NCI-H128 (cell line): Measurements from ENCODE around the gene RPTOR.
"Not testable (repeated sequence)": the region's sequence is repeated elsewhere in the genome, so short reads cannot be mapped to it uniquely, and the experiment has no call there.

Source experiments
- DNase-seq: peaks from one replicate; lab custom pipeline; 2025; ENCODE audit not compliant: unreplicated experiment; lab: John Stamatoyannopoulos, UW

Gene RPTOR

DNA sequence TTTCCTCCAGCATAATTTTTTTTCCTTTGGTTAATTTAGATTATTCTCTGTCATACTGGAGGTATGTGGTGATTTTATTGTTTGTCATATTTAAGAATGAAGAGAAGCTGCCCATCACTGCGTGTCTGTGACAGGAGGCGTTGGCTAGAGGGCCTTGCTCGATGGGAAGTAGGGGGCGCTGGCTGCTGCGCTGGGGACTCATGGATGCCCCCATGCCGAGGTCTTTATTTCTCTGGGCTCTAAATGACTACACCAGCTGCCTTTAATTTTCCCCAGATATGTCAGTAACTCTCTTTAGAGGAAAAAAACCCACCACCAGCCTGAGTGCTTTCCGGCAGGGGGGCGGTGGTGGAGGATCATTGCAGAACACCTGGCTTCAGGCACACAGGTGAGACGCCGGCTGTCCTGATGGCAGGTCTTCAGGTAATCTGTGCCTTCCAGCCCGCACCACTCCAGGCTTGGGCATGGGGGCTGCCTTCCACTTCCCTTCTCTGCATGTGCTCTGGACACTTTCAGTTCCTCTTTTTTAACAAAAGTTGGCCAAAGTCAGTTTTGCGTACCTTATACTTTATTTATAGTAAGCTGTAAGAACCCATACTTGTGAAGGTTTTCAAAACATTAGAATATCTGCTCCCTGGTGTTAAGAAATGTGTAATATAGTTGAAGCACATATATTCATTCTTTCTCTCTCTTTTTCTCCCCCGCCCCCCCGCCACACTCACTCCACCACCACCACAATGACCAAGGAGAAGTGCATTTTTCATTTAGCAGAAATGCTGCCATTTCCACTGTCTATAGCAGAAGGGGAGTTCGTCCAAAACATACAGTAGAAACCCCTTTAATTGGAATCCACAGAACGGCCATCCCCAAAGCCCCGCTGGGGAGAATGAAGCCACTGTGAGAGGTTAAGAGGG lies 192.7 kb downstream of the RPTOR start:
- no peak for DNase-seq

DNA sequence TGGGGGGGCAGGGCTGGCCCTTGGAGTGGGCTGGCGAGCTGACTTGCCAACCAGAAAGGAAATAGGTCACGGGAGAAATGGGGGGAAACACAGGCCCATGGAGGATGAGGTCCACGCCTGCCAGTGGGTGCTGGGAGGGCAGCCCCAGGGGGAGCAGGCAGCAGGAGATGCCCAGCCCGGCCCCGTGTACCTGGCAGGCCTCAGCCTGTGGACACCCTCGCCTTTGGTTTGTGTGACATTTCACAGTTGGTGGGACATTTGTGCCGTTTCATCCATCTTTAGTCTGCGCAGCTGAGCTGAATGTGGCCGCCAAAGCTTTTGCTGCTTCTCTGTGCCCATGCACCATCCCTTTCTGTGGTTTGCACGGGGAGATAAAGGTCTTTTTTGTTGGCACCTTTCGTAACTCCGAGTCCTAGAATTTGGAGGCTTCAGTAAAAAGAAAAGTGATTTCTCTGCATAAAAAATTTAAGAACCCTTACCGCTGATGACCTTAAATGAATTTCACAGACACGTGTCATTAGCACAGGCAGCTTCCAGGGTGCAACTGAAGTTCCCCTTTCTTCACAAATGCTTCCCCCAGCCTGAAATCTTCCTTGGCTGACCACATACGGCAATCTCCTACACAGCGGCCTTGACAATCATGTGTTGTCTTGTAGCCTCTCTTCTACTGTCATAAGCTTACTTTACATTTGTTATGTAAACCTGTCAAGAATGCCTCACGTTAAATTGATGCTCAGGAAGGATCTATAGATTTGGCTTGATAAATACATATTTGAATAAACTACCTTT lies 193.6 kb downstream of the RPTOR start:
- no peak for DNase-seq

DNA sequence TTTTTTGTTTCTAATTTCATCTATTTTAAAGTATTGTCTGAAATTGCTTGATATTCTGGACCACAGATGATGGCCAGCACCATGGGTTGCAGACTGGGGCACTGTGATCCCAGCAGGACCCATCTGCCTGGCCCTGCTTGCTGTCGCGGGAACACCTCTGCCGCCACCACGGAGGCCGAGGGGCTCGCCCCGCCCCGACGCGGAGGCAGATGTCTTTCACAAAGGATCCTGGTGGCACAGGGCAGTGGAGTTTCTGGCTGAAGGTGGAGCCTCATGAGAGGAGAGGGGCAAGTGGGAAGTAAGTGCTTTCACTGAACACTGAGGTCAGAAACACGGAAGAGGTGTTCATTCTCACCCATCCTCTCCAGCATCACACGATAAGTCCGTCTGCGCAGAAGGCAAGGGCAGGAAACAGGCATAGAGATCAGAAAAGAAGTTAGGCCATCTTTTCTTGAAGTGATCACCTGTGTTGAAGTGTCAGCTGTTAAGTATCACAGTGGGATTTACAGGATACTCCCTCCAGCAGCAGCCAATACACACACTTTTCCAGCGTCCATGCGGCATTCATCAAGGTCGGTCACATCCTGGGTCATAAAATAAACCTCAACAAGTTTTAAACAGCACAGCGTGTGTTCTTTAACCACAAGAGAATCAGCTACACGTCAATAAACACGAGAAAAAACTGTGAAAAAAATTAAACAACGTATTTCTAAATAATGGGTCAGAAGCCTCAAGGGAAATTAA lies 194.5 kb downstream of the RPTOR start:
- DNase-seq = no peak

DNA sequence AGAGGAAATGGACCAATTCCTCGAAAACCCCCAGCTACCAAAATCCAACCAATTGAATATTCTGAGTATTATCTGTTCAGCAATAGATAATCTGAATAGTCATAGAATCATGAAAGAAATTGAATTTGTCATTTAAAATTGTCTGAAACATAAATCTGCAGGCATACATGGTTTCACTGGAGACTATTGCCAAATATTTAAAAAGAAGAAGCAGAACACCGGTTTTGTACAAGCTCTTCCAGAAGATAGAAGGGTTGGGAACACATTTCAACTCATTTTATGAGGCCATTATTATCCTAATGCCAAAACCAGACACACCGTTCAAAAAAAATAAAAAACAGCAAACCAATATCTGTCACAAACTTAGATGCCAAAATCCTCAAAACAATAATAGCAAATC lies 195.5 kb downstream of the RPTOR start:
- DNase-seq = no peak

DNA sequence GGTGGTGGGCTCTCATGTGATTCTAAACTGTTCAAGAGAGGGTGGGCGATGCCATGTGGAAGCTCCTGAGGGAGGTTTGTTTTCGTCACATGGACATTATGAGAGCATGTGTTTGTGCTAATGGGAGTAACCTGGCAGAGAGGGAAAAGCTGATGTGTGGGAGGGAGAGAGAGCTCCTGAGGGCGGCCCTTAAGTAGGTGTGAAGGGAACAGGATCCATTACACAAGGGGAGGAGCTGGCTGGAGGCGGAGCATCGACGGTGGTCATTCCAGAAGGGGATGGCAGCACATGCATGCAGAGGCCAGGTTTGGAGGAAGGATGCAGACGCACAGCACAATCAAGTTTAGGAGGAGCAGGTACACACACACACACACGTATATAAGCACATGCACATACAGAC lies 197.5 kb downstream of the RPTOR start:
- no peak for DNase-seq

DNA sequence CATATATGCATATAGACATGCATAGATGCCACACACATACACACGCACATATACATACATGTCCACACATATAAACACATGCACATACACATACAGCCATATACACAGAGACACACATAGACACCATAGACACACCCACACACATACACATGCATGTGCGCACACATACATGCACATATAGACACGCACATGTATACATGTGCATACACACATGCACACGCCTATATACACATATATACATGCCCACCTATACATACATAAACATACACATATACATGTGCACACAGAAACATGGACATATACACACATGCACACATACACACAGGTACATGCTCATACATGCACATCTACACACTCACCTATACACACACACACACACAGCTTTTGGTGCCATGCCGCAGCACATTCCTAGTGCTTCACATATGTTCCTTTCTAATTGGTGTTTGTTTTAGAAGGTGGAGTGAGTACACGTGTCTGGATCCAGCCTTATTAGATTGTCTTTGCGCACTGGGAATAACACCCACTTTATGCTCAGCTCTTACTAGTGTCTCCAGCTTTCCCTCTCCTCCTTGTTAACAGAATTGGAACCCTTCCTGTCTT lies 198.0 kb downstream of the RPTOR start:
- DNase-seq = no peak

DNA sequence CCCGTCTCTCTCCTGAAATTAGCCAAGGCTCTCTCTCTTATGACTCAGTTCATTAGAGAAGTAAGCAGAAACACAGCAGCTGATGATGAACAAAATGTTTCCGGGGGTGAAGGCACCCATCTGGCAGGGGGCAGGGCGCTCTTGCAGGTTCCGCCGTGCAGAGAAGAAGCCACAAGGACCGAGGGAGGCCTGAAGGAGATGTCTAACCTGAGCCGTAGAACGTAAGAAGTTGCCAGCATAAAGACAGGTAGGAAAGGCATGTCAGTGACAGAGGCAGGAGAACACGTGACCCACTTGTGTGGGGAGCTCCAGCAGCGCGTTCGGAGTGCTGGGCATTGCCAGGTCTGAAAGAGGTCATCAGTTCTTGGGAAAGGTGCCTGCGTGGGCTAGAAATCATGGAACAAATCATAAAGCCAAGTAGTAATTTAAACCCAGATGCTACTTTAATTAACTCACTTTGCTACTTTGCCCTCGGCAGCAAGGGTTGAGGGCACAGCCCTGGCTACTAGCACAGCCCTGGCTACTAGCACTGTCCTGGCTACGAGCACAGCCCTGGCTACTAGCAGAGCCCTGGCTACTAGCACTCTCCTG lies 198.6 kb downstream of the RPTOR start:
- no peak for DNase-seq

DNA sequence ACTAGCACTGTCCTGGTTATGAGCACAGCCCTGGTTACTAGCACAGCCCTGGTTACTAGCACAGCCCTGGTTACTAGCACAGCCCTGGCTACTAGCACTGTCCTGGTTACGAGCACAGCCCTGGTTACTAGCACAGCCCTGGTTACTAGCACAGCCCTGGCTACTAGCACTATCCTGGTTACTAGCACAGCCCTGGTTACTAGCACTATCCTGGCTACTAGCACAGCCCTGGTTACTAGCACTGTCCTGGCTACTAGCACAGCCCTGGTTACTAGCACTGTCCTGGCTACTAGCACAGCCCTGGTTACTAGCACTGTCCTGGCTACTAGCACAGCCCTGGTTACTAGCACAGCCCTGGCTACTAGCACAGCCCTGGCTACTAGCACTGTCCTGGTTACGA lies 199.3 kb downstream of the RPTOR start:
- DNase-seq = not testable (repeated sequence)

DNA sequence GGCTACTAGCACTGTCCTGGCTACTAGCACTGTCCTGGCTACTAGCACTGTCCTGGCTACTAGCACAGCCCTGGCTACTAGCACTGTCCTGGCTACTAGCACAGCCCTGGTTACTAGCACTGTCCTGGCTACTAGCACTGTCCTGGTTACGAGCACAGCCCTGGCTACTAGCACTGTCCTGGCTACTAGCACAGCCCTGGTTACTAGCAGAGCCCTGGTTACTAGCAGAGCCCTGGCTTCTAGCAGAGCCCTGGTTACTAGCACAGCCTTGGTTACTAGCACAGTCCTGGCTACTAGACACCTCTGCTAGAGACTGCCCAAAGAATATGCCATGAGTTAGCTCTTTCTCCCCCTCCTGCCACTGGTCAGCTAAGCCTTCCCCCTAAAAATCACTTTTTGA lies 200.1 kb downstream of the RPTOR start:
- not testable (repeated sequence) for DNase-seq

DNA sequence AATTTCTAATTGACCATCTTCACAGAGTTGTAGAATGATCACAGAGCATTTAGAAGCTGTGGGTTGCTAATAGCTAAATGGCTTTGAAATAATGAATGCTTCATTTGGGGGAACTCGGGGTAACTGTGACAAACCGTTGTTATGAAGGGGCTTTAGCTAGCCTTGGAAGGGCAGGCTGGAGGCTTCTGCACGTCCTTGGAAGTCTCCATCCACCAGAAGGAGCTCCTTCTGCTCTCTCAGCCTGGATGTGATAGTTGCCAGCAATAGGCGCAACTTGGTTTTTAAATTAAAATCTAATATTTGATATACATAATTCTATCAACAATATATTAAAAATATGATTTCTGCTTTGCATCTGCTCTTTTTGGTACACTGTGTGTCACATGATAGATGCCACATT lies 200.5 kb downstream of the RPTOR start:
- DNase-seq = no peak

DNA sequence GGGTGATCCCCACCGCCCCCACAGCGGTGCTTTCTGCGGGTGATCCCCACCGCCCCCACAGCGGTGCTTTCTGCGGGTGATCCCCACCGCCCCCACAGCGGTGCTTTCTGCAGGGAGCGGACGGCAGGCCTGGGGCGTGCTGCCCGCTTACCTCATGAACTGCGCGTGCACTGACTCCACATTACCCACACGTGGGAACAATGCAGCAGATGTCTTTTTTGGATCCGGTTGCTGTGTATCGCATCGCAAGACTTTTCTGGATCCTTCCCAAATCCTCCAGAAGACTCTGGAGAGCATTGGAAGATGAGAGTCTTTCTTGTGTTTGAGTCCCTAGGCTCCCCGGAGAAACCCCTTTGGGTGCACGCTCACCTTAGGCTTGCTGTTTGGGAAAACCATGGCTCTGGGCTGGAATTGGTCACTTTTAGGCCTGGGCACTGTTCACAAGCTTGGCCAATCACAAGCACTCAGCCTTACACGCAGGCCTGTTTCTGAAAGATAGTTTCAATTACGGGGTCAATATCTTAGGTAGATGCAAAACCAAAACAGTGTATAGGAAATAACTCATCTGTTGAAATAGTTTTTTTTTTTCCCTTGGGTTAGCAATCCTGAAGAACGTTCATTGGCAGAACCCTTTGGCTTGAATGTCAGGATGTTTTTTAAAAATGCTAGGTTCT lies 201.8 kb downstream of the RPTOR start:
- DNase-seq = no peak

DNA sequence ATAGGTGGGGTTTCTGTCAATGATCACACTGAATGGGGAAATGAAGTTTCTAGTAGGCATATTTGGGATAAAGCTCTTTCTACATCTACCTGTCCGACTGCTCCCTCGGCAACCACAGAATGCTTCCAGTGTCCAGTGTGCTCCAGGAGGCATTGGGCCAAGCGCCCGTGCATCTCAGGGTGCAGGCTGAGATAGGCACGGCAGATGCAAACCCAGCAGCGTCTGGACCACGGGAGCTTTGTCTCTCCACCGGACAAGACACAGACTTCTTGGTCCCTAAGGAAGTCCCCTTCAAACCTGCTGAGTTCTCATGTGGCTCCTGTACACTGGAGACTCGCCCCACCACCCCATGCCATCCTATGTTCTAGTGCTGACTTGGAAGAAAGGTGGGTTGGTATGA lies 202.8 kb downstream of the RPTOR start:
- DNase-seq = no peak

DNA sequence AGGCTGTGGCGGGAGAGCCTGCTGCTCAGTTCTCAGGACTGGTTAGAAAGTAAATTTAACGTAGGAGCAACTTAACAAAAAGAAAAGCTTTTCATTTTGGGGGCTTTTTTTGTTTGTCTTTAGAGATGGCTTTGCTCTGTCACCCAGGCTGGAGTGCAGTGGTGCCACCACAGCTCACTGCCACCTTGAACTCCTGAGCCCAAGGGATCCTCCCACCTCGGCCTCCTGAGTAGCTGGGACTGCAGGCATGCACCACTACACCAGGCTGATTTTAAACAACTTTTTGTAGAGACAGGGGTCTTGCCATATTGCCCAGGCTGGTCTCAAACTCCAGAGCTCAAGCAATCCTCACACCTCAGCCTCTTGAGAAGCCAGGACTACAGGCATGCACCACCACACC lies 205.0 kb downstream of the RPTOR start:
- no peak for DNase-seq

DNA sequence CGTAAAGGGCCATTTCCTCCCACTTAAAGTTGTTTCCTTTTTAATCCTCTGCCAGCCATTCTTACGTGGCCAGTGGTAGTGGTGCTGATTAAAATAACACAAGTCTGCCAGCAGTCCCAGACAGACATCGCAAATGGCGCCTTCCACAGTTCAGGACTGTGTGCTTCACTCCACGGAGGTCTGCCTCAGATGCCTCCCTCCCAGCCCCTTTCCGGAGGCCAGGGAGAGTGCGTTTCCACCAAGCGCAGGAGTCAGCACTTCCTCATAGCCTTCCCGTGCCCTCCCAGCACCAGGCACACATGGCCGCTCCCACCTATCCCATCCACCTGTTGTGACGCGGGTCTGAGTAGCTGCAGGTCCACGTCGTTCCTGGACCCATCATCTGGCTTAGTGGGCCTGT lies 205.6 kb downstream of the RPTOR start:
- no peak for DNase-seq

DNA sequence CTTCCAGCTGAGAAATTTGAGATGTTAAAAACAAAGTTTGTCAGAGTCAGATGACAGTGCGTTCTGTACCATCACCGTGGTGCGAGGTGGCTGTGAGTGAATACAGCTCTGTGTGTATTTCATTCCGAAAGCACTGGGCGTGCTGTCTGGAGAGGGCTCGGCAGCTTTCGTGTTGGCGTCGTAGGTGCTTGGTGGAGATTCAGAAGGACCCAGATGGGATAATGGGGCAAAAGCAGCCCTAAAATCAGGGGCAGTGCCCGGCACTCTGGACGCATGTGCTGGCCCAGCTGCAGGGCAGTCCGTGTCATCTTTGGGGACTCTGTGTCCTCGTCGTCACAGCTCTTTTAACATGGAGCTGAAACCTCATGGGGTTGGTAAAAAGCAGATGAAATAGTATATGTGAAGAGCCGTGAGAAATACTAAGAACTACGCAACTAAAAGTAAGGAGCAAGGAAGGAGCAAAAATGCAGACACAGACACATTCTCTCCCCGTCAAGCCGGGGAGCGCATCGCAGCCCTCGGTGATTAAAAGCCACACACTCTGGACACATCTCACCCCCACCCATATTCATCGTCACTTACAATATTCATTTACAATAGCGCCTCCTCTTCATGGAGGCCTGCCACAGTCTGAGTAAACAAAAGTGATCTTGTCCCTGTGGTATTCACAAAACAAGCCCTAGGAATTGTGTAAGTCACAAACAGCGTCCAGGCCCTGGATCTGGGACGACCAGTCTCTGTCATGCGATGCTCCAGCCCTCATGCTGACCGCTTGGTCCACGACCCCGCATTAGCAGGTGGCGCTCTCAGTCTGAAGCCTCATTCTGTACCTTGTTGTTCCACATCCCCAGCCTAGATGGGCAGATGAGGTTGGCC lies 206.7 kb downstream of the RPTOR start:
- DNase-seq = no peak

DNA sequence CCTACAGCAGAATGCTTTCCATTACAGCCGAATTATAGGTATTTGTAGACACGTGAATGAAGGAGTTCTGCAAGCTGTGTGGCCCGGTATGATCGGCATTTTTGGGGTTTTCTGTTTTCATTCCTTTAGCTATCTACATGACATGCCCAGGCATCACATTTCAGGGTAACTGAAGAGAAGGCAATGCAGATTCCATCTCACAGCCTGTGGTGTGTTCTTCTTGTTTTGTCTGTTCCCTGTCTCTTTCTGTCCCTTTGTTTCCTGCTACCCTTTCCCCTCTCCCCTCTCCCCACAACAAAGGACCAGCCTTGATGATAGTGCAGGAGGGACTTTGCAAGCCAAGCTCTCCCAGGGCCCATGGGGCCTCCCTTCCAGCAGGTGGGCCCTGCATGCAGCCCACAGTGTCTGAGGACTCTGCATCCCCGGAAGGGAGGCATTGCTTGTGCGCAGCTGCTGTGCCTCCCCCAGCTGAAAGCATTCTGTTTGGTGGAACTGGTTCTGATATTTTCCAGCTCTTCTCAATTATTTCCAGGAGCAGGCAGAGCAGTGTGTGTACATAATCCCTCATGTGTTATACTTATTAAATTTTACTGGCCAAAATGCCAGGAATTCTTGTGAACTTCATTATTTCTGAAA lies 207.4 kb downstream of the RPTOR start:
- DNase-seq = no peak

DNA sequence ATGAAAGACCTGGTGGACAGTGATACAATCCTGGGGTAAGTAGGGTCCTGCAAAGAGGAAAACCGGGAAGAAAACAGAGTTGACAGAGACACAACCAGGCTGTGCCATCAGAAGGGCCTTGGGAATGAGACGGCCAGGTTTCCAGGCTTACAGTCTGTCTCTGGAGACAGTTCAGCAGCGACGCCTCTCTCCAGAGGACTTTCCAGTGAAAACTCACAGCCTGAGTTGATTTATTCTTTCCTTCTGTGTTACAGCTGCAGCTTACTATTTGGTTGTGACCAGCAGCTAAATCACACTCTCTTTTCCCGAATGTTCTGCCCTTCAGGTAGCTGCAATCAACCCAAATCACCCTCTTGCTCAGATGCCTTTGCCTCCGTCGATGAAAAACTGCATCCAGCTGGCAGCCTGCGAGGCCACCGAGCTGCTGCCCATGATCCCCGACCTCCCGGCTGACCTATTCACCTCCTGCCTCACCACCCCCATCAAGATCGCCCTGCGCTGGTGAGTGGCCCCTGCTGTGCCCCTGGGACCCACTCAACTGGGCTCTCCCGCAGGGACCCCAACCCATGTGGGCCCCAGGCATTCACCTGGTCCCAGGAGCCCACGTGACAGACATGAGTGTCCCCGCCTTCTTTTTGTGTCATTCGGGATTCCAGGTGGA lies 209.2 kb downstream of the RPTOR start:
- no peak for DNase-seq

DNA sequence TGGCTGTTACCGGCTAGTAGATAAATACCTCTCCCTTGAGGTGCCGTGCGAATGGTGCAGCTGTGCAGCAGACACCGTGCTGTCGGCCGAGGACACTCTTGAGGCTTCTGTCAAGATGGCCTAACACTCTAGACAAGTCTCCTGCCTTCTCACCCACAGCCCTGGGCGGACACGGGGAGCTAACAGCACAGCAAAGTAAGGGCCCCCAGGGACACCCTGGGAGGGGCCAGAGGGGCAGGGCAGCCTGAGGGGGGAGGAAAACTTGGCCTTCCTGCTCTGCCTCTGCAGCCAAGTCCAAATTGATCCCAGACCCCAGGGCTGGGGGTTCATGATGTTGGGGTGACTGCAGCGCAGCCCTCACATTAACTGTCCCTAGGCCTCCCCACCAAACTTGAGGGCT lies 210.2 kb downstream of the RPTOR start:
- DNase-seq = no peak
